Neural cell (in vitro differentiated cells): ENCODE results near the gene GLTPD2. TPM values are rescaled to one million over a fixed set of nuclear protein-coding genes. Genes with fewer than 3 reads are reported as not detected.

ENCODE experiments used
- H2AFZ ChIP-seq: fragments of 200-600, 300-800 bp; sonication (generic), shearing (Covaris generic); 2 replicates; pipeline ENCODE4 v1.6.0; 2014; ENCODE audit warnings: low read depth, mild to moderate bottlenecking, antibody characterized with exemption, low read length, moderate library complexity
- H3F3A ChIP-seq: fragments of 200-600 bp; shearing (Covaris generic); 2 replicates; pipeline ENCODE4 v1.6.1; 2016; ENCODE audit warnings: mild to moderate bottlenecking, moderate library complexity, mixed read lengths, antibody characterized with exemption, low read length; ENCODE audit not compliant: insufficient read depth, poor library complexity, severe bottlenecking
- H3K27ac ChIP-seq: fragments of 200-600, 300-800 bp; sonication (generic), shearing (Covaris generic); 2 replicates; pipeline ENCODE4 v1.5.1; 2014; ENCODE audit warnings: mild to moderate bottlenecking, low read length, moderate library complexity
- H3K27me3 ChIP-seq: fragments of 300-800, 200-600 bp; sonication (generic), shearing (Covaris generic); 2 replicates; pipeline ENCODE4 v1.6.0; 2014; ENCODE audit warnings: mild to moderate bottlenecking, low read depth, low read length, moderate library complexity; ENCODE audit not compliant: insufficient read depth
- H3K36me3 ChIP-seq: fragments of 300-800, 200-600 bp; sonication (generic), shearing (Covaris generic); 2 replicates; pipeline ENCODE4 v1.5.1; 2014; ENCODE audit warnings: mild to moderate bottlenecking, antibody characterized with exemption, low read length, moderate library complexity; ENCODE audit not compliant: insufficient read depth
- H3K4me2 ChIP-seq: fragments of 300-800, 200-600 bp; sonication (generic), shearing (Covaris generic); 2 replicates; pipeline ENCODE4 v1.6.0; 2014; ENCODE audit warnings: mild to moderate bottlenecking, low read length
- H3K4me3 ChIP-seq: fragments of 300-800, 200-600 bp; sonication (generic), shearing (Covaris generic); 2 replicates; pipeline ENCODE4 v1.5.1; 2014; ENCODE audit warnings: mild to moderate bottlenecking, low read length, moderate library complexity
- H3K79me2 ChIP-seq: fragments of 200-600 bp; shearing (Covaris generic); replicated peaks from 2 replicates; pipeline ENCODE4 v1.6.0; 2014; ENCODE audit warnings: mild to moderate bottlenecking, low read length, moderate library complexity; ENCODE audit not compliant: insufficient read depth
- H3K9ac ChIP-seq: fragments of 300-800, 200-600 bp; sonication (generic), shearing (Covaris generic); 2 replicates; pipeline ENCODE4 v1.6.1; 2016; ENCODE audit warnings: mild to moderate bottlenecking, low read length, mixed read lengths
- H3K9me2 ChIP-seq: fragments of 200-600 bp; shearing (Covaris generic); 2 replicates; pipeline ENCODE4 v1.6.1; 2016; ENCODE audit warnings: mild to moderate bottlenecking, low read length, mixed read lengths; ENCODE audit not compliant: insufficient read depth
- H3K9me3 ChIP-seq: fragments of 200-600, 300-800 bp; sonication (generic), shearing (Covaris generic); 2 replicates; pipeline ENCODE4 v1.6.1; 2016; ENCODE audit warnings: mild to moderate bottlenecking, mixed run types, low read length, moderate library complexity, mixed read lengths
- H4K20me1 ChIP-seq: fragments of 200-600 bp; shearing (Covaris generic); 2 replicates; pipeline ENCODE4 v1.6.1; 2016; ENCODE audit warnings: mild to moderate bottlenecking, mixed run types; ENCODE audit not compliant: insufficient read depth
- CTCF ChIP-seq: fragments of 450-650 bp; IDR thresholded peaks from 2 replicates; pipeline ENCODE4 v1.5.1; 2014; ENCODE audit warnings: antibody characterized with exemption, mild to moderate bottlenecking, moderate library complexity; ENCODE audit not compliant: poor library complexity, severe bottlenecking
- EP300 ChIP-seq: fragments of 450-650 bp; conservative IDR thresholded peaks from 2 replicates; pipeline ENCODE4 v1.6.1; 2014; ENCODE audit warnings: antibody characterized with exemption, mild to moderate bottlenecking, moderate library complexity; ENCODE audit not compliant: poor library complexity, severe bottlenecking
- EZH2 ChIP-seq: fragments of 200-600, 300-800 bp; shearing (Covaris generic), sonication (generic); IDR thresholded peaks from 2 replicates; pipeline ENCODE4 v1.6.1; 2014; ENCODE audit warnings: antibody characterized with exemption, low read length, borderline replicate concordance, mild to moderate bottlenecking; ENCODE audit not compliant: insufficient read depth, poor library complexity, severe bottlenecking
- MXI1 ChIP-seq: fragments of 450-650 bp; conservative IDR thresholded peaks from 2 replicates; pipeline ENCODE4 v1.6.1; 2014; ENCODE audit warnings: antibody characterized with exemption, mild to moderate bottlenecking; ENCODE audit not compliant: poor library complexity, severe bottlenecking
- POLR2AphosphoS5 ChIP-seq: IDR thresholded peaks from 2 replicates; pipeline ENCODE4 v1.6.1; 2012
- RAD21 ChIP-seq: fragments of 450-650 bp; conservative IDR thresholded peaks from 2 replicates; pipeline ENCODE4 v1.6.1; 2014; ENCODE audit warnings: antibody characterized with exemption, mild to moderate bottlenecking, moderate library complexity
- REST ChIP-seq: IDR thresholded peaks from 2 replicates; pipeline ENCODE4 v1.6.1; 2012; ENCODE audit warnings: borderline replicate concordance
- SMC3 ChIP-seq: fragments of 450-650 bp; conservative IDR thresholded peaks from 2 replicates; pipeline ENCODE4 v1.6.1; 2014; ENCODE audit warnings: antibody characterized with exemption, mild to moderate bottlenecking, moderate library complexity; ENCODE audit not compliant: poor library complexity
- TAF1 ChIP-seq: IDR thresholded peaks from 2 replicates; pipeline ENCODE4 v1.6.1; 2012; ENCODE audit warnings: low read depth
- polyA plus RNA-seq: library from polyadenylated mRNA; depleted of rRNA; stranded (reverse); fragments of >200 nt; gene quantifications from 2 replicates; pipeline ENCODE4 v1.2.3, GENCODE V29; 2014

GLTPD2 gene
- polyA plus RNA-seq, 1 donor from 2014 or later: not detected

- Histone ChIP-seq H3K4me3 (no peak overlapping the region), H3F3A (no peaks in the 10 kb centered on the region), H2AFZ (no peak overlapping the region)
These were observed 48.2 kb upstream of the GLTPD2 start for GRCh38 chr17:4740584-4740983.

GRCh38 chr17:4741544-4741943 lies 47.2 kb upstream of the GLTPD2 start:
- Histone ChIP-seq H3K9me2 (no peaks in the 10 kb centered on the region), H2AFZ (no peak overlapping the region), H3K4me3 (no peak overlapping the region), H3F3A (no peaks in the 10 kb centered on the region), H3K9me3 (no peaks in the 10 kb centered on the region), H3K79me2 (no peaks in the 10 kb centered on the region), H3K27me3 (peaks cover 77% of the 10 kb centered on the region), H3K27ac (no peak overlapping the region), H3K9ac (no peak overlapping the region), H3K4me2 (no peak overlapping the region), H4K20me1 (no peaks in the 10 kb centered on the region), H3K36me3 (no peaks in the 10 kb centered on the region)
- TF ChIP-seq REST (no peak), EP300 (no peak), CTCF (no peak), EZH2 (no peak), TAF1 (no peak), MXI1 (no peak)

More at GRCh38 chr17:4740584-4740983, 48.2 kb upstream of the GLTPD2 start:
- no peak overlapping the region for H3K9ac ChIP-seq
- H4K20me1 ChIP-seq: no peaks in the 10 kb centered on the region
- peaks cover 77% of the 10 kb centered on the region for H3K27me3 ChIP-seq
- no peak overlapping the region for H3K27ac ChIP-seq
- no peak overlapping the region for H3K4me2 ChIP-seq
- TF ChIP-seq CTCF (no peak), REST (no peak), POLR2AphosphoS5 (no peak), EP300 (no peak), EZH2 (no peak), SMC3 (no peak), MXI1 (no peak), RAD21 (no peak), TAF1 (no peak)
- no peaks in the 10 kb centered on the region for H3K79me2 ChIP-seq
- no peaks in the 10 kb centered on the region for H3K9me3 ChIP-seq
- no peaks in the 10 kb centered on the region for H3K36me3 ChIP-seq
- no peaks in the 10 kb centered on the region for H3K9me2 ChIP-seq
